Tibial nerve (tissue), 4 donors: ENCODE measurements around the gene ANKRD11.

Experiments
- CTCF ChIP-seq, 5 experiments: fragments of 200-600 bp in 3 of 5; fragments of 450-650 bp in 2 of 5; sonication (generic) in 3 of 5; IDR thresholded peaks; one replicate each; pipeline ENCODE4 v1.5.1; 2016 to 2019; ENCODE audit warnings: antibody characterized with exemption in 5 of 5, mild to moderate bottlenecking in 3 of 5, moderate library complexity in 2 of 5
- EP300 ChIP-seq, 2 donors: sonication (generic); formaldehyde crosslinking; IDR thresholded peaks; one replicate each; pipeline ENCODE4 v1.6.1; 2017; ENCODE audit warnings: antibody characterized with exemption in 2 of 2, mild to moderate bottlenecking in 1 of 2

- TF ChIP-seq EP300 (IDR thresholded peaks at IDR 0.05) (no peak), CTCF (IDR thresholded peaks at IDR 0.05) (no peak)
These were observed 246.7 kb downstream of the ANKRD11 start for GRCh38 chr16:89243664-89244063.
